ENCODE results near the gene GEN1.

DNA sequence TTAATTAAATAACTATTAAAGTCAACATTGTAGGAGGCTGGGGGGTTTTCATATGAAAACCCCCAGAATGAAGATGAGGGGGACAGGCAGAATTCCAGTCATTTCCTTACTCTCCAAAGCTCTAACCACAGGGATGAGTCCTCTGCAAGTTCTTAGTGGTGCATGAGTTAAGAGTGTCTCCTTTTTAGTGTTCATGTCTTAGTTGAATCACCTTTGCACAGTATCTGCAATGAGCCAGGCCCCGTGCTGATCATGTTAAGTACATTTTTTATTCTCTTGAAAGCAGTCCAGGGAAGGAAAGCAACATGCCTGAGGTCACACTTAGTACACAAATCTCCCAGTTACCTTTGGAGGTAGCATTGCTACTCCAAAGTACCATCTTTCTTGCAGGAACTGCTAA is 36.6 kb downstream of the GEN1 start:
- TF ChIP-seq, protein P1, sequence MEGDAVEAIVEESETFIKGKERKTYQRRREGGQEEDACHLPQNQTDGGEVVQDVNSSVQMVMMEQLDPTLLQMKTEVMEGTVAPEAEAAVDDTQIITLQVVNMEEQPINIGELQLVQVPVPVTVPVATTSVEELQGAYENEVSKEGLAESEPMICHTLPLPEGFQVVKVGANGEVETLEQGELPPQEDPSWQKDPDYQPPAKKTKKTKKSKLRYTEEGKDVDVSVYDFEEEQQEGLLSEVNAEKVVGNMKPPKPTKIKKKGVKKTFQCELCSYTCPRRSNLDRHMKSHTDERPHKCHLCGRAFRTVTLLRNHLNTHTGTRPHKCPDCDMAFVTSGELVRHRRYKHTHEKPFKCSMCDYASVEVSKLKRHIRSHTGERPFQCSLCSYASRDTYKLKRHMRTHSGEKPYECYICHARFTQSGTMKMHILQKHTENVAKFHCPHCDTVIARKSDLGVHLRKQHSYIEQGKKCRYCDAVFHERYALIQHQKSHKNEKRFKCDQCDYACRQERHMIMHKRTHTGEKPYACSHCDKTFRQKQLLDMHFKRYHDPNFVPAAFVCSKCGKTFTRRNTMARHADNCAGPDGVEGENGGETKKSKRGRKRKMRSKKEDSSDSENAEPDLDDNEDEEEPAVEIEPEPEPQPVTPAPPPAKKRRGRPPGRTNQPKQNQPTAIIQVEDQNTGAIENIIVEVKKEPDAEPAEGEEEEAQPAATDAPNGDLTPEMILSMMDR (IDR thresholded peaks at IDR 0.05): no peak
- no peak for TF ChIP-seq POLR2A (IDR thresholded peaks at IDR 0.05)

Data from uterus (tissue), 2 donors.